GM18873 (cell line): Measurements from ENCODE around the gene CSK.

Experiments
- ATAC-seq: cut with Tn5 transposase; IDR thresholded peaks from one replicate; pipeline ENCODE4 v1.9.1; 2021; ENCODE audit warnings: mild to moderate bottlenecking, moderate library complexity, moderate number of reproducible peaks; ENCODE audit not compliant: unreplicated experiment, low FRiP score

The CSK gene

GRCh38 chr15:74769463-74770025 lies 12.3 kb upstream of the CSK start:
- ATAC-seq, result no peak

GRCh38 chr15:74770211-74770903 lies 11.5 kb upstream of the CSK start:
- no peak for ATAC-seq

GRCh38 chr15:74773329-74773728 lies 8.6 kb upstream of the CSK start:
- no peak for ATAC-seq

- no peak for ATAC-seq
Measured at GRCh38 chr15:74773731-74774252, 8.1 kb upstream of the CSK start.

DNA sequence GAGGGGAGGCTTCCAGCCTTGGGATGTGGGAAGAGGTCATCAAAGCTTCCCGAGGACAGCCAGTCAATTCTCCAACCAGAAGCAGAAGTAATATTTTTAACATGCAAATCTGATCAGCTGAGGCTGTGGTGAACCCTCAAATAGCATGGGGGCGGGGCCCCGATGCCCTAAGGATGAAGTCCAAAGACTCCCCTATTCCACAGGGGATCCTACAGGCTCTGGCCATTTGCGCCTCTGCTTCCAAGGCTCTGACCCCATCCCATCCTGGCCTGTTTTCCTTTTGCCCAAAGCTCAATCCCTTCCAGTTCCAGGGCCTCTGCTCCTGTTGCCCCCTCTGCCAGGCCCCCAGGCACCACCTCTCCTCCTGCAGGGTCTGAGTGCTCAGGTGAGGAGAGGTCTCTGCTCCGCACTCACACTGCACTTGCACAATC lies 6.7 kb upstream of the CSK start:
- ATAC-seq, result no peak

DNA sequence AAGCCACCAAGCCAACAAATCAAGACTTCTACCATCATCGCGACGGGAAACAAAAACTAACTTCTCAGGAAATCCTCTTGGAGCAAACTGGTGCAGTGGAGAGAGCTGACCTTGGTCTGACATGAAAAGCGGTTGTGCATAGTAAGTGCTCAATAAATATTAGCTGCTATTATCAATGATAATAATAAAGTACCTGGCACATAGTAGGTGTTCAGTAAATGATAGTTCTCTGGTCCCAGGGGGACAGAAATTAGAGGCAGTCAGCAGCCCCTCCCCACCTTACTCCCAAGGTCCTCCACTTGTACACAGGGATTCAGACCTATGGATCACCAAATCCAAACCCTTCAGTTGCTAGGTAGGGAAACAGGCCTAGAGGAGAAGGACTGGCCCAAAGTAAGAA lies 6.0 kb upstream of the CSK start:
- no peak for ATAC-seq

DNA sequence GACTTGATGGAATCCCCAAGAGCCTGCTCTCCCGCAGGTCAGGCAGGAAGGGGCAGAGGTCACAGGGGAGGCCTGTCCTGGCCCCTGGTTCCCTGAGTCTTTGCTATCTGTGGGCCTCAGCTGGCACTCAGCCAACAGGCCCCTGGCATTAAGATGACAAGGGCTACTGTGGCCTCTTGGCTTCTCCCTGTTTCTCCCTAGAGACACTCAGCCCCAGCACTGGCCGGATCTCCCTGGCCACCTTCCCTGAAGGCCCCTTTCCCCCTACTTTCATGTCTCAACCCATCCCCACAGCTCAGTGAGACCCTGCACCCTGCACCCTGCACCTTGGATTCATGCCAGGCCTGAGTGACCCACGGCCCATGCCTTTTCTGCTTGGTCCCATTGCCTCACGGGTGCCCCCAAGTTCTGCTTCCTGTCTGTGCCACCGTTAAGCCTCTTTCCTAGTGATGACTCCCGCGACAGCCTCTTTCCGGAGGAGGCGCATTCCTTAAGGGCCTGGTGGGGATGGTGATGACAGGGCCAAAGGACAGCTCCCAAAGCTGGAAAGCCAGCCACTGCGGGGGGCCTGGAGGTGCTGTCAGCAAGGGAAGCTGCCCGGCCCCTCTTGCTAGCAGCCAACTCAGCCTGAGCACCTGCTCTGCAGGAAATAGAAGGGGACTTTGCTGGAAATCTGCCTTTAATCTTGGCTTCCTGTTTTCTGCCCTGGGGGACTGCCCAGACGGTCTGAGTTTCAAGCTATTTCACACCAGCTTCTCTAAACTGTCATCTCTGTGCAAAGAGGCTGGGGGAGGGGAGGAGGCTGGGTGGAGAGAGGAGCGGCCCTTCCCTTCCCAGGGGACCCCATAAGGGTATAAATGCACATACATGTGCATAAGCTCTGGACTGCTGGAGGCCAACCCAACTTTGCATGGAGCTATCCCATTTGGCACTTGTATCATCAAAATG lies 4.8 kb upstream of the CSK start:
- no peak for ATAC-seq

- no peak for ATAC-seq
Measured at GRCh38 chr15:74777769-74778598, 3.9 kb upstream of the CSK start.

- ATAC-seq, result no peak
Measured at GRCh38 chr15:74778599-74778970, 3.3 kb upstream of the CSK start.

GRCh38 chr15:74779162-74779648 lies 2.7 kb upstream of the CSK start:
- ATAC-seq, result no peak

DNA sequence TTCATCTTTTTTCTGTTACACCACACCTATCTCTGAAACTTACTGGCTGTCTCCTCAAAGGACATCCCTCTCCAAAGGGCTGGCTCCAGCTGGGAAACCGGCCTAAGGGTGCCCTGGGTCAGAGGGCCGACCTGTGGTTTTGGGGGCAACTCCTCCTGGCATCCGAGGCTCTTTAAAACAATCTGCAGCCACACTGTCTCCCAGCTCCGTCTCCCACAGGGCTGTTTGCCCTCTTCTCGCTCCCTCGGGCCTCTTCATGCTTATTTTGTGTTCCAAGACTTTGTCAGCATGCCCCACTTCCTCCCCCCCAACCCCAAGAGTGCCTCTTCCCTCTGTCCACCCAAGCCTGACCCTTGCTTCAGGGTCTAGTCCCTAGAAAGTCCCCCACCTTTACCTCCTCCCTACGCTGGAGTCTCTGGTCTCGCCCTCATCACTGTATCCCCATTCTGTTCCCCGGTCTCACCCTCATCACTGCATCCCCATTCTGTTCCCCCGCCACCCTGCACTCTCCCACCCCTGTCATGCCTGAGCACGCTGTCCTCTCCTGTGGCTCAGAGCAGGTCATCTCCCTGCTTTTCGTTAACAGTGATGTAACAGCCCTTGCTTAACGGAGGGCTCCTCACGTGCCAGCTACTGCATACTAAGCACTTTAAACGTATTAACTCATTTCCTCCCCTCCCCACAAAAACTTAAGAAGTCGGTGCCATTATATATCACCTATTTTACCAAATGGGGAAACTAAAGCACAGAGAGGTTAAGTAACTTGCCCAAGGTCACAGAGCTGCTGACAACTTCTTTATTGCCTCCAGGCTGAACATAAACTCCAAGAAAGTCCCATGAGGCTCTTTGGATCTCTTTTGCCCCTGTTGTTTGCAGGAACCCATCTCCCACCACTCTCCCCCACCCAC lies 1.1 kb upstream of the CSK start:
- no peak for ATAC-seq

DNA sequence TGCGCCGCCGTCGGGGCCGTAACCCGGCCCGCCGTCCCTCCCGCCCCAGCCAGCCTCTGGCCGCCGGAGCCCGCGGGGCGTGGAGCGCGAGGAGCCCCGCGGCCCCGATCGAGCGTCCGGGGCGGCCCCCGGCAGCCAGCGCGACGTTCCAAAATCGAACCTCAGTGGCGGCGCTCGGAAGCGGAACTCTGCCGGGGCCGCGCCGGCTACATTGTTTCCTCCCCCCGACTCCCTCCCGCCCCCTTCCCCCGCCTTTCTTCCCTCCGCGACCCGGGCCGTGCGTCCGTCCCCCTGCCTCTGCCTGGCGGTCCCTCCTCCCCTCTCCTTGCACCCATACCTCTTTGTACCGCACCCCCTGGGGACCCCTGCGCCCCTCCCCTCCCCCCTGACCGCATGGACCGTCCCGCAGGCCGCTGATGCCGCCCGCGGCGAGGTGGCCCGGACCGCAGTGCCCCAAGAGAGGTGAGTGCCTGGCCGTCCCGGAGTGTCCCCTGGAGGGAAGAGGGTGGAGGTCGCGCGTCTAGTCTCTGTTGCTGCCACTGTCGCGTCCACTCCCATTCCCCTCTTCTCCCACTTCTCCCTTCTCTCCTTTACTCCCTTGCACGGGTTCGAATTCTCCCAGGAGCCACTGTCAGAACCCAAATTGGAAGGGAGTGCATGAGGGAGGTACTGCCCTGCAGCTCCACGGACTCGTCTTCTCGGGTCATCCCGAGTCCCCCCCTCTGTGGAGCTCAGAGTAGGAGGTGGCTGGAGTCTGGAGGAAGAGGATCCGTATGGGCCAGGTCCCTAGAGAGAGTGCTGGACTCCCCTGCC lies 585 bp downstream of the CSK start:
- no peak for ATAC-seq

DNA sequence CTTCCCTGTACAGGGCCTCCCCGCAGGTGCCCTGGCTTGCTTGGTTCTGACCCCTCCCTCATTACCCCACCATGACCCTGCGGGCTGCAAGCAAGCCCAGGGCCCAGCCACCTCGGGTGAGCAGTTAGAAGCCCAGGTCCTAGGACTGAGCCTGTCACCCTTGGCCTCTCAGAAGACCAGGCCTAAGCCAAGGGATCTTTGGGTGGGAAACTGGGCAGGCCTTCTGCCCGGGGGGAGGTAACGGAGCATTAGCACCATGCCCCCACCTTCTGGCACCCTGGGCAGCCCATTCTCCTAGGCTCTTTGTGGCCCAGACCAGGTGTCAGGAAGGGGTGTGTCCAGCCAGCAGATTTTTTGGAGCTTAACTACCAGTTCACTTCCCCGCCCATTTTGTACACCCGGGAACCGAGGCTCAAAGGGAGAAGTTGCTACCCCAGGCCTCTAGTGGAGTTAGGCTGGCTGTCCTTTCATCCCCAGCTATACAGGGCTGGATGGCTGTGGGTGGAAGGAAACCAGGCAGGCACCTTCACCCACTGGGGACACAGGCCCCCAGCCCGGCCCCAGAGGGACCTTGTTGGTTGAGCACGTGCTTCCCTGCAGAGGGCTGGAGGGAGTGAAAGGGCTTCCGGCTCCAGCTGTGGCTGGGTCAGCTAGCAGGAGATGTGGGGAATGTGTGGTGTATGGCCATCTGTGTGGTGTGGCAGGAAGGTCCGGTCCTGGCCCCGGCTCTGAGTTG lies 1.4 kb downstream of the CSK start:
- ATAC-seq, result no peak

DNA sequence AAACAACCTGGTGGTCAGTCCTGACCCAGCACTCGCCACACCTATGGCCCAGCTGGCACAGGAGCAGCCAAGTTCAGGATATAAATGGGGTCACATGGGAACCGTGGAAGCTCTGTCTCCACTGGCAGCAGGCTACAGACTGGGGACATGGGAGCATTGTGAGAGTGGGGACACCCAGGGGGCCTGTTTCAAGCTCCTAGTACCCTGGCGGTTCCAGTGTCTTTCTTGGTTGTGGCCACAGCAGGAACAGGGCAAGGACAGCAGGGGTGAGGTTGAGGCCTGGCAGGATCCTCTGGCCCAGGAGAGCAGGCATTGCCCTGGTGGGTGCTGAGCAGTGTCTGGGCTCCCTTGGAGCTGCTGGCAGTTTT lies 1.9 kb downstream of the CSK start:
- no peak for ATAC-seq

- ATAC-seq, result no peak
Measured at GRCh38 chr15:74784426-74785193, 2.7 kb downstream of the CSK start.

DNA sequence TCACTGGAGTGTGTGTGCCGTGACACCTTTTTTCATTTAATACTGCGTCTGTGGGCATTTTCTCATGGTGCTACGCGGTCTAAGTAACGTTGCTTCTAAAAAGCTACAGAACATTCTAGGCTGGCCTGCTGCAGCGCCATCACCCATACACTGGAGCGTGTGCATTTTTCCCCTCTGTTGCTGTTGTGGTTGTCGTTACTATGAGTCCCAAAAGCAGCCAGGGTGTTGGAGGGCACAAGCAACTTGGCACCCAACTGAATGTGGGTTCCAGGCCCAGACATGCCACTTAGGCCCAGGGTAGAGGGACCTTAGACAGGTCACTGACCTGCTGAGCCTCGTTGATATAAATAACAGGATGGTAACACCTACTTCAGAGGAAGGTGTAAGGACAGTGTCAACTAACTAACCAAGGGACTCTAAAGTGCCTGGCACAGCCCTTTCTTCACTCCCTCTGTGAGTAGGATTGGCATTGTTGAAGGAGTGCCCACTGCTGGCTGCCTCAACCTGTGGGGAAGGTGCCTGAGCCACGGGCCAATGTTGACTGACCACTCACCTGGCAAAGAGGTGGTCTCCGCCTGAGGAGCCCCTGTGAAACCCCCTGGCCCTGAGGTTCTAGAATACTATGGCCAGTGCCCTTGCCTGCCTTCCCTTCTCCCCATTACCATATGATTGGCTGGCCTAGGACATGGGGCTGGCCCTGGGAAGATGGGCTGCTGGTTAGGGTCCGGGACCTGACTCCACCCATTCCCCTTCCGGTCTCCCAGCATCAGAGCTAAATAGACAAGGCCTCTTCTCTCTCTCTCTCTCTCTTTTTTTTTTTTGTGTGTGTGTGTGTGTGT lies 3.5 kb downstream of the CSK start:
- no peak for ATAC-seq
